ENCODE results near the gene CFDP1.

Gene CFDP1

DNA sequence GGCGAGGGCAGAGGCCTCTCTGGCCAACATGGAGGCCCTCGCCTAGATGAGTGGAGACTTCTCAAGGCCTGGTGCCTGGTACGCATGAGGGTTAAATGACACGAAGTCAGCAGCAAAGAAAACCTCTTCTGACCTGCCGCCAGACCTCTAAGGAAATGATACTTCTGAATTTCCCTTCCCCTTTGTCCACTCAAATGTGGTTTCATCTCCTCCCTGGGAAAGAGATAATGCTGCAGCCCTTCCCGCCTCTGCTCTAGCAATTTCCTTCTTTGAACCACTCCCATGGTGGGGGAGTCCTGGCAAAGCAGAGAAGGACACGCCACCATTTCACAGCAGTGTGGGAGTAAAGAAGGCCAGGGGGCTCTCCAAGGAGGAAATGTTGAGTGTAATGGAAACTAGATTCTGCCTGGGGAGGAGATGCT is 116.2 kb downstream of the CFDP1 start:
- TF ChIP-seq, protein P1, sequence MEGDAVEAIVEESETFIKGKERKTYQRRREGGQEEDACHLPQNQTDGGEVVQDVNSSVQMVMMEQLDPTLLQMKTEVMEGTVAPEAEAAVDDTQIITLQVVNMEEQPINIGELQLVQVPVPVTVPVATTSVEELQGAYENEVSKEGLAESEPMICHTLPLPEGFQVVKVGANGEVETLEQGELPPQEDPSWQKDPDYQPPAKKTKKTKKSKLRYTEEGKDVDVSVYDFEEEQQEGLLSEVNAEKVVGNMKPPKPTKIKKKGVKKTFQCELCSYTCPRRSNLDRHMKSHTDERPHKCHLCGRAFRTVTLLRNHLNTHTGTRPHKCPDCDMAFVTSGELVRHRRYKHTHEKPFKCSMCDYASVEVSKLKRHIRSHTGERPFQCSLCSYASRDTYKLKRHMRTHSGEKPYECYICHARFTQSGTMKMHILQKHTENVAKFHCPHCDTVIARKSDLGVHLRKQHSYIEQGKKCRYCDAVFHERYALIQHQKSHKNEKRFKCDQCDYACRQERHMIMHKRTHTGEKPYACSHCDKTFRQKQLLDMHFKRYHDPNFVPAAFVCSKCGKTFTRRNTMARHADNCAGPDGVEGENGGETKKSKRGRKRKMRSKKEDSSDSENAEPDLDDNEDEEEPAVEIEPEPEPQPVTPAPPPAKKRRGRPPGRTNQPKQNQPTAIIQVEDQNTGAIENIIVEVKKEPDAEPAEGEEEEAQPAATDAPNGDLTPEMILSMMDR (IDR thresholded peaks at IDR 0.05; ENCODE audit: extremely low read depth, missing control alignments): no peak
- peak; percentile 34 for DNase-seq (ENCODE audit: low spot score)

DNA sequence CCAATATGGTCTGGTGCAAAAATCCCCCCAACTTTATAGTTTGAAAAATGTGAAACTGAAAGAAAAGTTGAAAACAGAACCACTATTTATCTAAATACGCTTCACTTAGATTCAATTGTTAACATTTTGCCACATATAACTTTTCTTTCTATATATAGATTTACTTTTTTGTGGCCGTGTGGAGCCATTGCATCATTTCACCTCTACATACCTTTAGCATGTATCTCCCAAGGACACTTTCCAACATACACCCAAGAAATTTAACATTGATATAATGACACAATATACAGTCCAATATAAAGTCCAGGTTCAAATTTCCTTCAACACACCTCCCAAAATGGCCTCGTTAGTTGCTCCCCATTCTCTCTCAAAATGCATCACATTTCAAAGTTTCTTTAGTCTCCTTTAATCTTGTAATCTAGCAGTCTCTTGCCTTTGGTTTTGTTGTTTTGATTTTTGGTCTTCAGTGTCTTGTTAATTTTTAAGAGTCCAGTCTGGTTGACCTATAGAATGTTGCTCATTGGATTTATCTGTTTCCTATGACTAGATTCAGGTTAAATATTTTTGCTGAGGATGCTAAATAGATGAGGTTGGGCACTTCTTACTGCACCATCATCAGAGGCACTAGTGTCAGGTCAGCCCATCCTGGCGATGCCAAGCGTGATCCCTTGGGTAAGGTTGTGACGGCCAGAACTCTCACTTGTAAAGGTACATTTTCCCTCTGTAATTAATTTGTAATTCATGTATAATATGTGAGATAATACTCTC is 117.6 kb downstream of the CFDP1 start:
- TF ChIP-seq, protein P1 (IDR thresholded peaks at IDR 0.05; ENCODE audit: extremely low read depth, missing control alignments): no peak
- no peak for DNase-seq (ENCODE audit: low spot score)

DNA sequence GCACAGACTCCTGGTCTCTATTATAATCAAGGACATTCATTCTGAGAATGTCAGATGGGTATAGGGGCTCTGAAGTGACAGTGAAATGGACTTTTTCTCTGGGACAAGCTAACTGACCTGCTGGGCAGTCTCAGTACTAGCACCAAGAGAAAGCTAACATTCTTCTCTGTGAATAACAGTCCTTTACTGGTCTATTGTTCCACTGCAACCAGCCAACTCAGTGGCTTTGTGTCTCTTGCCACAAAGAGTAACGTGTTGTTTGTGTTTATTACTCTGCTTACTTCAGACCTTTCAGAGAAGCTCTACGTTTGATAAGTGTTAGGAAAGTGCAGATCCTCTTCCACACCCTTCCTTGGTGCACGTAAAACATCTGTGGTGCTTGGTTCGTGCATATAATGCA is 120.4 kb downstream of the CFDP1 start:
- TF ChIP-seq, protein P1 (IDR thresholded peaks at IDR 0.05; ENCODE audit: extremely low read depth, missing control alignments): no peak
- DNase-seq (ENCODE audit: low spot score): no peak

DNA sequence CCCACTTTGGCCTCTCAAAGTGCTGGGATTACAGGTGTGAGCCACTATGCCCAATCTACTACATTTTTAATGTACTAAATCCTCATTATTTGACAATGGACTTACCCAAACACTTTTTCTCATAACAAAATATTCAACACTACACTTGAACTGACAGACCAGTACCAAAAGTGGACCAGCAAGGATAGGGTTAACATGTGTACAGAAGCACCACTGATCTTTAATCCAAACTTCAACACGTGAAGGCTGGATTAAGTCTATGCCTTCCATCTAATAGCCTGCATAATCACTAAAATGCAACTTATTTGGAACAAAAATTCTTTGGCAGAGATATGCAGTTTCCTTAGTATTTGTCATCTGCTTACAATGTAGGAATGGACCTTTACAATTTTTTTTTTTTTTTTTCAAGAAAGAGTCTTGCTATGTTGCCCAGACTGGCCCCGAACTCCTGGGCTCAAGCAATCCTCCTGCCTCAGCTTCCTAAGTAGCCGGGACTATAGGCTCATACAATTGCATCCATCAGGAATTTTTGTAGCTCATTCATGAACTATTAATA is 121.8 kb downstream of the CFDP1 start:
- no peak for DNase-seq (ENCODE audit: low spot score)
- TF ChIP-seq, protein P1 (IDR thresholded peaks at IDR 0.05; ENCODE audit: extremely low read depth, missing control alignments): no peak

DNA sequence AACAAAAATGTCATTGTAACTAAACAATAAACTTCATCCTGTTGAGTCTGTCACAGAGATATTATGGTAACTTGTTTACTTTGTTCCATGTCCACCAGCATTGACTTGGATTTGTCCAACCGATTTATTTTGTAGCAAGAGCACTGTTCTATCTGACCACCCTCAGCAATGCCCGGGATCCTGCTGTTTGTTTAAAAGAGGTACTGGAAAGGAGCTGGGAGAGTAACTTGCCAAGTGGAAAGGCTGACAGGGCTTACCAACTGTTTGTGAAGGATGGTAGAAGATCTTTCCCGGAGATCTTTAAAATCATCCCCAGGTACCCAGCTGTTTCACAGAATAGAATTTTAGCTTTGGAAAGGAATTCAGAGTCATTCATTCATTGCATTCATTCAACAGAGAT is 122.8 kb downstream of the CFDP1 start:
- TF ChIP-seq, protein P1 (IDR thresholded peaks at IDR 0.05; ENCODE audit: extremely low read depth, missing control alignments): no peak
- no peak for DNase-seq (ENCODE audit: low spot score)

DNA sequence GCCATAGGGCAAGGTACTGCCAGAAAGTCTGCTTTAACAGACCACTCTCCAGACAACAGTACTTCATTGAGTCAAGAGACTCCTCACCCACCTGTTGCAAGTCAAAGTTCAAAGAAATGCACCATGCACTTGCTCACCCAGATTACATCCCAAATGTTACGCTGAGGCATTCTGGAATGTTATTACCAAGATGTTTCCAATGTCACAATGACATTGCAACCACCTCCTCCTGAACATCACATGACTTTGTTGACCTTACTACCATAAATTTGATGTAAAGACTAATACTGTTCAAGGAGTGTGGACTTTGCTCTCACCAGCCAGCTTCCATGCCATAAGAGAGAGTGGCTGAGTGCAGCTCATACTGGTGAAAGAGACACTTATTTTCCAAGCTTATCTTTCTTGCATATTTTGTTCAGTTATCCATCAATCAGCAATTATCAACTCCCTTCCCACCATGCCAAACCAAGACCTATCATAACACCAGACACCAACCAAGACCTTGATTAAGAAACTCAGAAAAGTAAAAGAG is 123.3 kb downstream of the CFDP1 start:
- DNase-seq (ENCODE audit: low spot score): no peak
- TF ChIP-seq, protein P1 (IDR thresholded peaks at IDR 0.05; ENCODE audit: extremely low read depth, missing control alignments): no peak

DNA sequence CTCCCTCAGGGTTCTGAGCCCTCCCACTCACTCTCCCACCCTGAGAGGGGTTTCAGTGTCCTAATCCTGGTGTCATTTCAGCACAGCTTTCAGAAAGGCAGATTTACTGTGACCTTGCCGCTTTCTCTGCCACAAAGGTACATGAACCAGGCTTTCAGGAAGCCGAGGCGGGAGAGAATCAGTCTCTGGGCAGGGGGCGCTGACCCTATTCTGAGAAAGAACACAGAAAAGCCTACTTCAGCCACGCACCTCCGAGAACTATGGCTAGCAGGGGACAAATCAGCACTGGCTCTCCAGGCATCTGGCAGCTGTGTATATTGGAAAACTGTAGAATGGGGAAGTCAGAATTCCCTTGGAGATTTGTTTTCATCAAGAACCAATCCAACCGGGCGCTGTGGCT is 124.1 kb downstream of the CFDP1 start:
- DNase-seq (ENCODE audit: low spot score): no peak
- TF ChIP-seq, protein P1 (IDR thresholded peaks at IDR 0.05; ENCODE audit: extremely low read depth, missing control alignments): no peak
